ENCODE results near the gene ATF2. TPM values are rescaled to one million over a fixed set of nuclear protein-coding genes. Genes with fewer than 3 reads are reported as not detected.
A peak's percentile ranks its signal among the peaks of the same experiment; 100 is the strongest.

The ATF2 gene, protein sequence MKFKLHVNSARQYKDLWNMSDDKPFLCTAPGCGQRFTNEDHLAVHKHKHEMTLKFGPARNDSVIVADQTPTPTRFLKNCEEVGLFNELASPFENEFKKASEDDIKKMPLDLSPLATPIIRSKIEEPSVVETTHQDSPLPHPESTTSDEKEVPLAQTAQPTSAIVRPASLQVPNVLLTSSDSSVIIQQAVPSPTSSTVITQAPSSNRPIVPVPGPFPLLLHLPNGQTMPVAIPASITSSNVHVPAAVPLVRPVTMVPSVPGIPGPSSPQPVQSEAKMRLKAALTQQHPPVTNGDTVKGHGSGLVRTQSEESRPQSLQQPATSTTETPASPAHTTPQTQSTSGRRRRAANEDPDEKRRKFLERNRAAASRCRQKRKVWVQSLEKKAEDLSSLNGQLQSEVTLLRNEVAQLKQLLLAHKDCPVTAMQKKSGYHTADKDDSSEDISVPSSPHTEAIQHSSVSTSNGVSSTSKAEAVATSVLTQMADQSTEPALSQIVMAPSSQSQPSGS
- total RNA-seq: 10 to 100 TPM; 57.5 to 64.1 TPM

DNA sequence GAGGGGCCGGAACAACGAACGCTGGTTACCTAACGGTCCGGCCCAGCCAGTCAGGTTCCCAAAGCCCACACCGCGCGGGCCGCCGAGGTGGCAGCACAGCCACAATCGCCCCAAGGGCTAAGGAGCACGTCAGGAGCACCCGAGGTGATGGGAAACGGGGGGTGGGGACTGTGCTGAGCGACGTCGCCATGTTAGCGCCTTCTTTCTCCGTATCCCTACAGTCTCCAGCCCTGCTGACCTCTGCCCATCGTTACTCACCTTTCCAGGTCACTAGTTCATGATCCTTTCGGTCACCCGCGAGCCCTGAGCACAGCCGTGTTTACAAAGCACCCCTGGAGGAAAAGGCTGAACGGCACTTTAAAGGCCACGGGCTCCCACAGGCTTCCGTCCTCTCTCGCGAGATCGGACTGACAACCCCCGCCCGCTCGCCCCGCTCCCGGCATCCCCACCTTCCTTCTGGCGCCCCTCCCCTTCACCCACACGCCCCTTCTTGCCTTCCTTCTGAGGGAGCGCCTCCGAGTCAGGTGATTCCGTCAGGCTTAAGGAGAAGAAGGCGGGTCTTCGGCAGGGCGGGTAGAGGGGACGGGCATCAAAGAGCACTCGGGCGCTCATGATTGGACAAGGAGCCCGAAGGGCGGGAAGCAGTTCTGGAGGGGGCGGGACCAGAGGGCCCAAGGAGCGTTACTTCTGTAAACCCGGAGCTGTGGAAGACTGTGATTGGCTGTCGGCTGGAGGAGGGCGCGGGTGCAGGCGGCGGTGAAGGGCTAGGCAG is at the start of gene ATF2:
TSS of gene ATF2 (minus strand) at position 412 of the 772 bp plus-strand sequence. CDS start 31,760 bp downstream, outside the sequence.
- H3K36me3 Mint-ChIP-seq (ENCODE audit: low read depth): peaks cover 42% of the 10 kb centered on the region
- H3K4me3 Mint-ChIP-seq: peak within 1 kb of the TSS; percentile 88
- peak within 1 kb of the TSS; percentile 96 for H3K27ac Mint-ChIP-seq
- no peaks in the 10 kb centered on the region for H3K9me3 Mint-ChIP-seq
- ATAC-seq (replicated peaks): peak; percentile 94
- no peaks in the 10 kb centered on the region for H3K27me3 Mint-ChIP-seq
- H3K4me1 Mint-ChIP-seq: peaks cover 15% of the 10 kb centered on the region

DNA sequence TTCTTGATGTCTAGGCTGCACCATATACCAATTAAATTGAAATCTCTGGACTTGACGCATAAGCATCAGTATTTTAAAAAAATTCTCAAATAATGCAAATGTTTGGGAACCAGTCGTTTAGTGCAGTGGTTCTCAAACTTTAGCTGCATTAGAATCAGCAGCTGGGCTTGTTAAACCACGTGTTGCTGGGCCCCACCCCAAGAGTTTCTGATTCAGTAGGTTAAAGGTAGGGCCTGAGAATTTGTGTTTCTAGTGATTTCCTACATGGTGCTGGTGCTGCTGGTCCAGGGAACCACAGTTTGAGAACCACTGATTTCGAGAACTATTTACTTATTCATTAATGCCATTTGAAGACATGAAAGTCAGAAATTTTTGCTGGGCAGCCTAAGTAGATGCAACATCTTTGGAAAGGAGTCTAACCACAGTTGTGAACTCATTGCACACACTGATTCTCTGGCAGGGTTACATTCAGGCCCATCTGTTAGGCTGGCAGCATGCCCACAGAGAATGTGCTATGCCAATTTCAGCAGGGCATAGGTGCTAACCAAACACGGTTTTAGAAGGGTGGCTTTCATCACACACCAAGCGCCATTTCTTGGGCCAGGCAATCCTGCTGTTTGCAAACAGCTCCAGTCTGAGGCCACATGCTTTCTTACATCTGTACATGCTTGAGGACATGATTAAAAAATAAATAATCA is 39.9 kb upstream of the ATF2 start:
- Mint-ChIP-seq H3K4me1 (no peaks in the 10 kb centered on the region), H3K27me3 (peaks cover 8% of the 10 kb centered on the region), H3K36me3 (ENCODE audit: low read depth) (no peaks in the 10 kb centered on the region), H3K4me3 (no peak overlapping the region), H3K9me3 (no peaks in the 10 kb centered on the region), H3K27ac (no peak overlapping the region)
- no peak for ATAC-seq (replicated peaks)

DNA sequence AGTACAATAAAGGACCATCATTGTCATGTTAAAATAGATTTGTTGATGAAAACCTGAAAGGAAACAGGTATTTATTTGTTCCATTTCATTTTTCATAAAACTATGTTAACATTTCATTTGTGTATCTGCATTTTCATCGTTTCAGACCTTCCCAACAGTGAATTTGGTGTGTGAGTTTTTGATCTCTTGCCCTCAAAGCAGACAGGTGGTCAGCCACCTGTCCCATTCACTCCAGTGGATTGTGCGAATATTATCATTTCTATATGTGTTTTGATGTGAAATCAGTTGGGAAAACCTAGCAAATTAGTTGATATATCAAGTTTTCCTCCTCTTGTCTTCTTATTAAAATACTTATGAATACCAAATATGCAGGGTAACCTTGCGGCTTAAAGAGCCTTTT is 38.9 kb upstream of the ATF2 start:
- Mint-ChIP-seq H3K4me1 (no peaks in the 10 kb centered on the region), H3K9me3 (no peaks in the 10 kb centered on the region), H3K27ac (no peak overlapping the region), H3K27me3 (peaks cover 7% of the 10 kb centered on the region), H3K4me3 (no peak overlapping the region), H3K36me3 (ENCODE audit: low read depth) (no peaks in the 10 kb centered on the region)
- no peak for ATAC-seq (replicated peaks)

DNA sequence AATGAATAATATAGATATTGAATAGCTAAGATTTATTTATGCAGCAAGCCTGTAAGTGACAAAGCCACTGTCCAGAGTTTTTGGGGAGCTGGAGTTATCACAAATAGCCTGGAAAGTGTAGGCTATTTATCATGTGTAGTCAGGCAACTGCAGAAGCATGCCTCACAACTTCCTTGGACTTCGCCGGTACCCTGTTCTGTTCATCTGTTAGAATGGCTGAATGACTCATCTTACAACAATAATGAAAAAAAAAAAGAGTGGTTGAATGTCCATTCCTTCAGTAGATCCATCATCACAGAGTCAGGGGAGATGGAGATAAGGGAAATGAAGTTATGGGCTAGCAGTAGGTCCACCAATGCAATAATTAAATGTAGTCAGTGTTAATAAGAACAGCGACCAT is 37.5 kb upstream of the ATF2 start:
- H3K27me3 Mint-ChIP-seq: peaks cover 8% of the 10 kb centered on the region
- H3K9me3 Mint-ChIP-seq: no peaks in the 10 kb centered on the region
- H3K4me3 Mint-ChIP-seq: no peak overlapping the region
- ATAC-seq (replicated peaks): no peak
- H3K4me1 Mint-ChIP-seq: no peaks in the 10 kb centered on the region
- no peaks in the 10 kb centered on the region for H3K36me3 Mint-ChIP-seq (ENCODE audit: low read depth)
- no peak overlapping the region for H3K27ac Mint-ChIP-seq

DNA sequence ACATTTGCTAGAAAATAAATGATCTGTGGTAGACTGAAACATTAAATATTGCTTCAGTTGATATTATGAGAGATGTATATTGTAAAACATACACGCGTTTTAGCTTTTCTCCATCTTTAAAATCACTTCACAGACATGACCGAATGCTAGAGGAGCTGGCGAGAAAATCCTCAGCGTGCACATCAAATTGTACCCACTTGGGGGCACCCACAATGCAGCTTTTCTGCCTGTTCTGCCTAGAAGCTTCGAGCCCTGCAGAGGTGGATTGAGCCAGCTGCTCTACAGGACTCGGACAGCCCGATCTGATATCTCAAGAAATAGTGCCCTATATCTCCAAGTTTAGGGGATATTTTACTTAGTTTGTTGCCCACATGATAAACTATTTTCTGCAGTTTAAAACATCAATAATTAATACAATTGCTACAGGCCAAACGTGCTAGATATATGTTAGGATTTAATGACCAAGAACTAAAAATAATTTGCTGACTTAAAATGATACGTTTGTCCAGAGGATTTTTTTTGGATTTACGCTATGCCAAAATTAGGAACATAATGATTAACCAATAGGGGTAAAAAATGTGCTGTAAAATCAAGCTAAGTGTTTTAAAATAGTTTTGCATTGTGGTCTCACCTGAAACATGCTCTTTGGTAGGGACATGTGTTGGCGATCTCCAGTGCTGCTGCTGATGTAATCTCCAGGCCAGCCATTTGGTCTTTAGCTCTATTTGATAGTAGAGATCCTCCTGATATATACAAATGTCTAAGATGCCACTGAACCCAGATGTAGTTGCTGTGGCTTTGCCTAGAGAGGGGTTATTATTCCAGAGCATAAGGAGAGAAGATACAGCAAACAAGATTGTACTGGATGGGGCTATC is 35.9 kb upstream of the ATF2 start:
- Mint-ChIP-seq H3K27ac (no peak overlapping the region), H3K9me3 (no peaks in the 10 kb centered on the region), H3K4me3 (no peak overlapping the region), H3K27me3 (peaks cover 17% of the 10 kb centered on the region), H3K36me3 (ENCODE audit: low read depth) (no peaks in the 10 kb centered on the region), H3K4me1 (no peaks in the 10 kb centered on the region)
- ATAC-seq (replicated peaks): peak; percentile 65

DNA sequence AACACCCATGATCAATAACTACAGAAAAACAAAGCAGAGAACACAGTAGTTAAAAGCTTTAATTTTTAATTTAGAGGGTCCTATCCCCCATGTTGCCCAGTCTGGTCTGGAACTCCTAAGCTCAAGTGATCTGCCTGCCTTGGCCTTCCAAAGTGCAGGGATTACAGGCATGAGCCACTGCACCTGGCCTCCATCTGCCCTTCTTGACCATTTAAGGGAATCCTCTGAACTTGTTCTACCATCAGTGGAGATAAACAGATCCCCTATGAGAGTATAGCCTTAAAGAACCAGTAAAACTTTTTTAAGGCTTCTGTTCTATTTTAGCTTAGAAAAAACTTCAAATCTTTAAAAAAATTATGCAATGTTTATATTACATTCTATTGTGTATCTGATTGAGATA is 27.0 kb upstream of the ATF2 start:
- no peaks in the 10 kb centered on the region for H3K9me3 Mint-ChIP-seq
- ATAC-seq (replicated peaks): no peak
- no peaks in the 10 kb centered on the region for H3K36me3 Mint-ChIP-seq (ENCODE audit: low read depth)
- H3K4me3 Mint-ChIP-seq: no peak overlapping the region
- no peak overlapping the region for H3K27ac Mint-ChIP-seq
- no peaks in the 10 kb centered on the region for H3K4me1 Mint-ChIP-seq
- H3K27me3 Mint-ChIP-seq: peaks cover 30% of the 10 kb centered on the region

DNA sequence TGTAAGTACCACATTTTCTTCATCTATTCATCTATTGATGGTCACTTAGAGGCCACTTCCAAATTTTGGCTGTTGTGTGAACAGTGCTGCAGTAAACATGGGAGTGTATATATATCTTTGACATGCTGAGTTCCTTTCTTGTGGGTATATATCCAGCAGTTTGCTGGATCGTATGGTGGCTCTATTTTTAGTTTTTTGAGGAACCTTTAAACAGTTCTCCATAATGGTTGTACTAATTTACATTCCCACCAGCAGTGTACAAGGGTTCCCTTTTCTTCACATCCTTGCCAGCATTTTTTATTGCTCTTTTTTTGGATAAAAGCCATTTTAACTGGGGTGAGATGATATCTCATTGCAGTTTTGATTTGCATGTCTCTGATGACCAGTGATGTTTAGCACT is 20.8 kb upstream of the ATF2 start:
- ATAC-seq (replicated peaks): no peak
- Mint-ChIP-seq H3K4me1 (no peaks in the 10 kb centered on the region), H3K4me3 (no peak overlapping the region), H3K27ac (no peak overlapping the region), H3K27me3 (peaks cover 13% of the 10 kb centered on the region), H3K36me3 (ENCODE audit: low read depth) (no peaks in the 10 kb centered on the region), H3K9me3 (no peaks in the 10 kb centered on the region)

DNA sequence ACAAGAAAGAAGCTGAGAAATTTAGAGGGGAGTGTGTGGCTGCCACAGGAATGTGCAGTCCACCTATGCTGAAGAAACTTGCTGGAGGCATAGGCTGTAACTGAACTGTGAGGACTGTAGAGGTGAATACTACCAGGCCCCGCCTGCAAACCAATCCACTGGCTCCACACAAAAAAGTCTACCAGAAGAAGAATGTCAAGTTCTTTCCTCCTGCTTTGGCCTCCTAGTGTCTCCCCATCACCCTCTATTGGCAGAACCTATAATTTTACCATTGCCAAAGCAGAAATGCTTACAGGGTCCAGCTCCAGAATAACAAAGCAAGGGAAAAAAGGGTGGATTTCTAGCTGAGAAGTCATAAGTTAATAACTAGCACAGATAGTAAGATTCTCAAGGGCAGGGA is 19.4 kb upstream of the ATF2 start:
- Mint-ChIP-seq H3K36me3 (ENCODE audit: low read depth) (no peaks in the 10 kb centered on the region), H3K4me1 (no peaks in the 10 kb centered on the region), H3K9me3 (no peaks in the 10 kb centered on the region), H3K27ac (no peak overlapping the region), H3K4me3 (no peak overlapping the region), H3K27me3 (peaks cover 13% of the 10 kb centered on the region)
- ATAC-seq (replicated peaks): peak; percentile 47

DNA sequence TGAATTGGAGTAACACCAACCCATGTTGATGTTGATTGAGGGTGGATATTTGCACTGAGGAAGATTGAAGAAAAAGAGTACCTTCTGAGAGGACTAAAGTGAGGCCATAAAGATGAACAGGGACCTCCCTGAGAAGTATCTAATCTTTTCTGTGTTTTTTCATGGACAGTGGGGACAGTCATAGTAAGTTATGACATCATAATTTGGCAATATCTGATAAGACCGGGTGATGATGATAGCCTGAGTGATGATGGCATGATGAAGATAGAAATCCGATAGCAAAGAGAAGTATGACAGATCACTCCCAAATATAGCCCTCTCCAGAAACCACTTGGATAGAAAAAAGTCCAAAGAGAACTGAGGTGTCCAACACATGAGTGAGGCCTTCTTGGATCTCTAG is 15.7 kb upstream of the ATF2 start:
- no peak for ATAC-seq (replicated peaks)
- no peaks in the 10 kb centered on the region for H3K9me3 Mint-ChIP-seq
- peaks cover 30% of the 10 kb centered on the region for H3K36me3 Mint-ChIP-seq (ENCODE audit: low read depth)
- H3K27me3 Mint-ChIP-seq: peaks cover 3% of the 10 kb centered on the region
- no peak overlapping the region for H3K4me3 Mint-ChIP-seq
- H3K27ac Mint-ChIP-seq: no peak overlapping the region
- H3K4me1 Mint-ChIP-seq: peaks cover 17% of the 10 kb centered on the region

DNA sequence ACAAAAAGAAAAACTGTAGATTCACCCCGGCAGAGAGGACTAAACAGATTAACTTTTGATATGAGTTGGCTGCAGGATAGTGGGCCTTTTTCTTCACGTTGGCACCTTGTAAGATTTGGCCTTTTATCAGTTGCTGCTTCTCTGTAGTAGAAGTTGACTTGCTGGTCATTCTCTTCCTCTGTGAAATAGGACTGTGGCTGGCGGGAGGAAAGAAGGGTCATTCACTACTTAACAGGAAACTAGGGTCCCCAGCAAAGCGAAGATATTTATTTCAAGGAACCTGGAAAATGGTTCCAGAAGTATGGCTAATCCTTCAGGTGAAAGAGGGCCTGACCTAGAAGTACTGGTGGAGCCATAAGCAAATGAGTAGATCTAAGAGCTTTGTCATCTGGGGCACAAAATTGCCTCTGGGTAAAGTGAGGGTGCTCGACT is 13.9 kb upstream of the ATF2 start:
- H3K9me3 Mint-ChIP-seq: no peaks in the 10 kb centered on the region
- no peaks in the 10 kb centered on the region for H3K27me3 Mint-ChIP-seq
- ATAC-seq (replicated peaks): no peak
- H3K36me3 Mint-ChIP-seq (ENCODE audit: low read depth): peaks cover 48% of the 10 kb centered on the region
- H3K4me1 Mint-ChIP-seq: peaks cover 17% of the 10 kb centered on the region
- H3K27ac Mint-ChIP-seq: peak overlapping the region; percentile 96
- H3K4me3 Mint-ChIP-seq: peak overlapping the region; percentile 86

DNA sequence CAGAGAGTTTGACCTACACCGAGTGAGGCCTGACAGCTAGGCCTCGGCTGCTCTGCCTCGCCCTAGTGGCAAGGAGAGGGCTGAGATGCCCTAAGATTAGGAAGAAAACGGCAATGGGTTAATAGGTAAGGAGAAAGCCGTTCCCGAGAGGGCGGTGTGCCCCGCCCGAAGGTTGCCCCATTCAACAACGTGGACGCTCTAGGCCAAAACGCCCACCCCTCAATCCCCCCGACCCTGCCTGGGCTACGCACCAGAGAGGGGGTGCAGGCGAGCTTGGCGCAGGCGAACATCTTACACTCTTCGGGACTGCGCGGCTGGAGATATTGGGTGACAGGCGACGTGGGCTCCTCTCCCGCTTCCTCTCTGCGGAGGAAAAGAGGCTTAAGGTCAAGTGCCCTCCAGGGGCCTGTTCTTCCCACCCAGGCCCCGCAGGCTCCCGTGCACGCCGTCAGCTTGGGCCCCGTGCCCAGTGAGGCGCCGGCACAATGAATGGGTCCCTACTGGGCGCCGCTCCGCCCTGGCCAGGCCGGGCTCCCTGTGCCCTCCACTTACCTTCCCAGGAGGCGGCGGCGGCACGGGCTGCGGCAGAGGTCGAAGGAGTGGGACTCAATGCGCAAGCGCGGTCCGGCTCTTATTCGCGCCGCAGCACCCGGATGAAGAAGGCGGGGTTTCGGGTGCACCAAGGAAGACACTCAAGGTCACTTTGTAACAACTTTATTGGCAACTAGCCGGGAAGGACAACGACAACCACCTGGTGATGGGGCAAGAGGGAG is 13.3 kb upstream of the ATF2 start, which contains the start of gene ATP5MC3:
TSS of gene ATP5MC3 (minus strand) at position 607 of the 773 bp plus-strand sequence. CDS start at position 290, 317 bp downstream.
- Mint-ChIP-seq H3K27ac (peak within 1 kb of the TSS; percentile 96), H3K36me3 (ENCODE audit: low read depth) (peaks cover 54% of the 10 kb centered on the region), H3K4me1 (peaks cover 22% of the 10 kb centered on the region), H3K4me3 (peak within 1 kb of the TSS; percentile 86), H3K27me3 (no peaks in the 10 kb centered on the region), H3K9me3 (no peaks in the 10 kb centered on the region)
- peak; percentile 96 for ATAC-seq (replicated peaks)

DNA sequence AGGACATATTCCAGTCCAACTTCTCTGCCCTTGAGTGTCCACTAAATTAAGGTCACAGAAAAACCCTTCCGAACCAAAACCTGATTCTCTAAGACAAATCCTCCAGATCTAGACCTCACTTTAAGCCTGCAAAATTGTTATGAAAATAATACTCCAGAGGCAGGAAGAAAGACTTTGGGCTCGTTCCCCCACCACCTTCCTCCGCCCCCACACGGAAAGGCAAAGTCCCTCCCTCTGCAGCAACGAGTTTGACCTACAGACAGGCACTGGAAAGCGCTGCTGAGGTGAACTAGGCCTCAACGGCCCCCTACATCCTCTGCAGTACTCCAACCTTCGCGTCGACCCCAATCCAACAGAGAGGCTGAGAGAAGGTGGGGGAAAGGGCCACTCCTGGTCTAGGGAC is 12.7 kb upstream of the ATF2 start:
- peak overlapping the region; percentile 86 for H3K4me3 Mint-ChIP-seq
- peaks cover 27% of the 10 kb centered on the region for H3K4me1 Mint-ChIP-seq

DNA sequence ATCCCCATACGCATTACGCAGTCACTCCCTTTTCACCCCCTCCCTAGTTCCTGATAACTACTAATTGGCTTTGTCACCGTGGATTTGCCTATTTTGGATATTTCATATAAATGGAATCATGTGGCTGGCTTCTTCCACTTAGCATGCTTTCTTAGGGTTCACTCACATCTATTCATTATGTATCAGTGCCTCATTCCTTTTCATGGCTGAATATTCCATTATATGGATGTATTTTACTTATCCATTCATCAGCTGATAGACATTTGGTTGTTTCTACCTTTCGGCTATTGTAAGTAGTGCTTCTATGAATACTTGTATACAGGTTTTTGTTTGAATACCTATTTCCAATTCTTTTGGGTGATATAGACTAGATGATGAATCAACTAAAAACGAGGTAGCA is 8.6 kb upstream of the ATF2 start:
- H3K27ac Mint-ChIP-seq: peak overlapping the region; percentile 6
- no peaks in the 10 kb centered on the region for H3K9me3 Mint-ChIP-seq
- peaks cover 27% of the 10 kb centered on the region for H3K4me1 Mint-ChIP-seq
- ATAC-seq (replicated peaks): no peak
- H3K36me3 Mint-ChIP-seq (ENCODE audit: low read depth): peaks cover 93% of the 10 kb centered on the region
- H3K27me3 Mint-ChIP-seq: no peaks in the 10 kb centered on the region
- no peak overlapping the region for H3K4me3 Mint-ChIP-seq

More for the DNA sequence above, 12.7 kb upstream of the ATF2 start:
- Mint-ChIP-seq H3K9me3 (no peaks in the 10 kb centered on the region), H3K36me3 (ENCODE audit: low read depth) (peaks cover 60% of the 10 kb centered on the region), H3K27ac (peak overlapping the region; percentile 96), H3K27me3 (no peaks in the 10 kb centered on the region)
- peak; percentile 65 for ATAC-seq (replicated peaks)

Data from activated T-helper 17 cell treated with anti-CD3 and anti-CD28 coated beads, Interleukin-2, amount 50 U/mL, for 72 hours (primary cell).